HepG2 (cell line): ENCODE data around the gene CSMD2. TPM values are rescaled to one million over a fixed set of nuclear protein-coding genes. Genes with fewer than 3 reads are reported as not detected.

Experiments
- ATAC-seq: fragments of 200-7000 bp; cut with Tn5 transposase; 3 replicates; pipeline ENCODE4 v1.9.1; 2020; ENCODE audit warnings: mild to moderate bottlenecking, moderate library complexity
- BruUV-seq: library from RNA; stranded (reverse); fragments of 400-500 nt; replicated peaks from 2 replicates; lab custom pipeline; 2021; lab: Mats Ljungman, UMichigan
- CTCF ChIA-PET: fragments of 300-600 bp; formaldehyde crosslinking; extraction: SDS; loops from one replicate; lab custom pipeline; 2021; ENCODE audit warnings: low total read pairs, inconsistent platforms, low intra/inter-chr PET ratio; lab: Yijun Ruan, JAX
- POLR2A ChIA-PET: fragments of 350-600 bp; sonication (Branson Sonifier 250); formaldehyde crosslinking; loops from one replicate; lab custom pipeline; 2020; ENCODE audit warnings: antibody characterized with exemption, inconsistent platforms; lab: Yijun Ruan, JAX
- DNase-seq: peaks from one replicate; pipeline ENCODE4 v3.0.0-alpha.2; 2015; ENCODE audit warnings: low spot score
- FAIRE-seq: peaks from 3 replicates; lab custom pipeline; 2011; peaks lifted over from hg19 to GRCh38; lab: Jason Lieb, UNC
- H2AFZ ChIP-seq: one replicate; pipeline ENCODE4 v1.6.1; 2011; ENCODE audit warnings: low read length, inconsistent platforms
- H3K27ac ChIP-seq: fragments of 300-600 bp; 3 replicates; pipeline ENCODE4 v1.8.0; 2011; ENCODE audit warnings: mixed run types, mild to moderate bottlenecking, mixed read lengths, low read length, inconsistent platforms; ENCODE audit not compliant: insufficient read depth; ENCODE audit errors: extremely low read length
- H3K27me3 ChIP-seq, 2 experiments: fragments of 200-600 bp in 1 of 2; 2 replicates in 1 of 2; 3 replicates in 1 of 2; pipeline versions ENCODE4 v1.6.0 to v1.8.0; 2011; ENCODE audit warnings: low read length in 2 of 2, mild to moderate bottlenecking in 2 of 2, moderate library complexity in 2 of 2, inconsistent platforms in 1 of 2; ENCODE audit not compliant: insufficient read depth in 2 of 2, control insufficient read depth in 1 of 2
- H3K36me3 ChIP-seq, 2 experiments: fragments of 200-600 bp in 1 of 2; replicated peaks in 1 of 2; 2 replicates in 1 of 2; 3 replicates in 1 of 2; pipeline versions ENCODE4 v1.5.1 to v1.8.0; 2011; ENCODE audit warnings: low read length in 2 of 2, inconsistent platforms in 1 of 2; ENCODE audit not compliant: insufficient read depth in 2 of 2, control insufficient read depth in 1 of 2
- H3K4me1 ChIP-seq: 2 replicates; pipeline ENCODE4 v1.5.1; 2012; ENCODE audit warnings: low read length, inconsistent platforms; ENCODE audit not compliant: insufficient read depth
- H3K4me2 ChIP-seq: 2 replicates; pipeline ENCODE4 v1.6.0; 2011; ENCODE audit warnings: low read depth, low read length, inconsistent platforms
- H3K4me3 ChIP-seq, 3 experiments: fragments of 200-600 bp in 1 of 3; sonication (generic), shearing (Covaris generic) in 1 of 3; replicated peaks in 1 of 3; 2 replicates each; pipeline ENCODE4 v1.5.1; 2011 to 2016; ENCODE audit warnings: low read length in 3 of 3, inconsistent platforms in 2 of 3, low read depth in 2 of 3, mild to moderate bottlenecking in 2 of 3, control low read depth in 1 of 3, mixed read lengths in 1 of 3; ENCODE audit not compliant: insufficient read depth in 1 of 3
- H3K79me2 ChIP-seq: one replicate; pipeline ENCODE4 v1.6.1; 2011; ENCODE audit warnings: low read length, inconsistent platforms; ENCODE audit not compliant: insufficient read depth
- H3K9ac ChIP-seq: 2 replicates; pipeline ENCODE4 v1.6.0; 2011; ENCODE audit warnings: mild to moderate bottlenecking, low read depth, low read length, inconsistent platforms; ENCODE audit not compliant: insufficient read depth
- H3K9me3 ChIP-seq: 2 replicates; pipeline ENCODE4 v1.5.1; 2012; ENCODE audit warnings: mild to moderate bottlenecking, low read length
- H4K20me1 ChIP-seq: 2 replicates; pipeline ENCODE4 v1.6.0; 2011; ENCODE audit warnings: inconsistent platforms, mild to moderate bottlenecking, low read length, moderate library complexity; ENCODE audit not compliant: insufficient read depth
- ARNTL ChIP-seq: sonication (generic); formaldehyde crosslinking; IDR thresholded peaks from 2 replicates; pipeline ENCODE4 v1.4.0; 2020; ENCODE audit warnings: mild to moderate bottlenecking, missing genetic modification reagents
- ATF3 ChIP-seq: sonication (generic); formaldehyde crosslinking; IDR thresholded peaks from 2 replicates; pipeline ENCODE4 v1.4.0; 2020; ENCODE audit warnings: missing genetic modification reagents
- EHMT2 ChIP-seq: fragments of 200-600 bp; sonication (generic); IDR thresholded peaks from 2 replicates; pipeline ENCODE4 v1.7.0; 2017; ENCODE audit warnings: antibody characterized with exemption, low read depth, low read length, borderline replicate concordance
- FOSL1 ChIP-seq: sonication (generic); formaldehyde crosslinking; IDR thresholded peaks from 2 replicates; pipeline ENCODE4 v1.9.0; 2021; ENCODE audit warnings: missing genetic modification reagents, borderline replicate concordance
- KAT7 ChIP-seq: IDR thresholded peaks from 2 replicates; pipeline ENCODE4 v1.6.1; 2018; ENCODE audit warnings: borderline replicate concordance, missing compliant biosample characterization
- NFKBIZ ChIP-seq: IDR thresholded peaks from 2 replicates; pipeline ENCODE4 v1.6.1; 2018; ENCODE audit warnings: missing genetic modification reagents, missing compliant biosample characterization
- NFYC ChIP-seq: IDR thresholded peaks from 2 replicates; pipeline ENCODE4 v1.6.1; 2016; ENCODE audit warnings: missing genetic modification reagents, missing compliant biosample characterization
- NKX3-1 ChIP-seq: sonication (generic); formaldehyde crosslinking; IDR thresholded peaks from 2 replicates; pipeline ENCODE4 v1.5.0; 2020; ENCODE audit warnings: missing genetic modification reagents
- SNRNP70 ChIP-seq: fragments of 200-400 bp; formaldehyde crosslinking; IDR thresholded peaks from 2 replicates; pipeline ENCODE4 v1.6.1; 2017; ENCODE audit warnings: mild to moderate bottlenecking, low read depth, low read length, moderate library complexity
- ZFP91 ChIP-seq: sonication (generic); formaldehyde crosslinking; IDR thresholded peaks from 2 replicates; pipeline ENCODE4 v1.9.0; 2022; ENCODE audit warnings: missing genetic modification reagents, mild to moderate bottlenecking, borderline replicate concordance
- ZMYM4 ChIP-seq: sonication (generic); formaldehyde crosslinking; IDR thresholded peaks from 2 replicates; pipeline ENCODE4 v1.8.1; 2023; ENCODE audit warnings: mild to moderate bottlenecking, missing genetic modification reagents
- ZNF501 ChIP-seq: sonication (generic); formaldehyde crosslinking; IDR thresholded peaks from 2 replicates; pipeline ENCODE4 v1.5.1; 2020; ENCODE audit warnings: mild to moderate bottlenecking, moderate library complexity, missing genetic modification reagents
- ZNF564 ChIP-seq: sonication (generic); formaldehyde crosslinking; IDR thresholded peaks from 2 replicates; pipeline ENCODE4 v1.8.1; 2023; ENCODE audit warnings: mild to moderate bottlenecking, missing genetic modification reagents
- WGBS: methylation state at CpG from one replicate; pipeline ENCODE4 v1.1.6; 2017; ENCODE audit warnings: low lambda C conversion rate; 5-methylcytosine and 5-hydroxymethylcytosine counted together
- in situ Hi-C: cut with HindIII; loops from 2 replicates; pipeline ENCODE4 v1.10.0; 2017; ENCODE audit warnings: low pct_unique_long_range_greater_than_20kb; ENCODE audit not compliant: extremely low pct_ligation_motif_present
- intact Hi-C: fragments of 100-400 bp; cut with micrococcal nuclease; formaldehyde crosslinking; loops from one replicate; pipeline ENCODE4 v1.10.0; 2022; ENCODE audit not compliant: unreplicated experiment
- polyA plus RNA-seq, 8 experiments: library from polyadenylated mRNA; depleted of rRNA in 3 of 8; stranded (reverse) in 7 of 8; unstranded in 1 of 8; fragments of >200 nt; fragmentation: Illumina TruSeq in 4 of 8; extraction: Trizol in 4 of 8; gene quantifications; 2 replicates each; pipeline versions ENCODE4 v1.2.1 to v1.2.3, GENCODE V29; 2011 to 2016; ENCODE audit warnings: low read depth in 4 of 8, missing spikeins in 1 of 8, mixed read lengths in 1 of 8; ENCODE audit not compliant: insufficient read depth in 1 of 8
- total RNA-seq, 5 experiments: library from RNA; depleted of rRNA; stranded (reverse); fragments of >200 nt; fragmentation: Illumina TruSeq; extraction: Trizol; gene quantifications; 2 replicates each; pipeline ENCODE4 v1.2.3, GENCODE V29; 2016; ENCODE audit warnings: low read depth in 1 of 5
- TF ChIP-seq, protein P1 (sequence below): sonication (generic); formaldehyde crosslinking; IDR thresholded peaks from 2 replicates; pipeline ENCODE4 v1.4.0; 2020; ENCODE audit warnings: missing genetic modification reagents, borderline replicate concordance

Gene CSMD2
- total and polyA plus RNA-seq, 2 of the 13 experiments (the other 11 are each of a cell fraction or from before 2014, with no cell fraction given) = not detected

GRCh38 chr1:33527934-33528333, 637.1 kb downstream of the CSMD2 start (continued):
- TF ChIP-seq KAT7 (CRISPR knock-in tag) (no peak), NKX3-1 (CRISPR knock-in tag) (no peak), NFYC (no peak)
- TF ChIP-seq, all 625 proteins: peak for 0

DNA sequence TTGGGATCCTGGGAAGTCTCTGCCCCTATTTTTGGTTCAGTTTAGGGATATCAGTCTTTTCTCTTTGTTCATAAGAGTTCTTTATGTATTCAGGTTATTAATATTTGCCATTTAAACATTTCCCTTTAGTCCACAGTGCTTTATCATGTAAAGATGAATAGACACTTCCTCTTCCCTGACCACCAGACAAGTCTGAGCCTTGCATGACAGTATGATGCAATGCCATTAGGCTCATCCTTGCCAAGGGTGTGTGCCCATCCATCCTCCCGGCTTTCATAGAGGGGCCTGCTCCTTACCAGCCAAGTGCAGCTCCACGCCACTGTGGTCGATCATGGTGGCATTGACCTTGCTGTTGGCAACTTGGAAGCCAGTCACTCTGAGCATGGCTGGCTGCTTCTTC, 640.4 kb downstream of the CSMD2 start:
- 0% methylated on average over 3 of the region's 3 CpGs for WGBS
- no peak overlapping the region for H2AFZ ChIP-seq
- H3K4me2 ChIP-seq = no peak overlapping the region
- POLR2A ChIA-PET = no interaction called here
- no peaks in the 10 kb centered on the region for H3K79me2 ChIP-seq
- H4K20me1 ChIP-seq = no peaks in the 10 kb centered on the region
- no peak overlapping the region for H3K9ac ChIP-seq
- no peaks in the 10 kb centered on the region for H3K36me3 ChIP-seq
- H3K4me1 ChIP-seq = no peaks in the 10 kb centered on the region
- FAIRE-seq = no peak
- no peak for DNase-seq
- no TSS peak for BruUV-seq
- in situ Hi-C loops (no loop called here), intact Hi-C loops (no loop called here)
- no peak overlapping the region for H3K4me3 ChIP-seq
- CTCF ChIA-PET = no interaction called here
- no peak overlapping the region for H3K27ac ChIP-seq
- no peak for ATAC-seq
- H3K27me3 ChIP-seq = peaks cover 1 to 15% of the 10 kb centered on the region in 2 experiments; a peak in 4 of 5 replicates
- H3K9me3 ChIP-seq = no peaks in the 10 kb centered on the region
- TF ChIP-seq, protein P1, sequence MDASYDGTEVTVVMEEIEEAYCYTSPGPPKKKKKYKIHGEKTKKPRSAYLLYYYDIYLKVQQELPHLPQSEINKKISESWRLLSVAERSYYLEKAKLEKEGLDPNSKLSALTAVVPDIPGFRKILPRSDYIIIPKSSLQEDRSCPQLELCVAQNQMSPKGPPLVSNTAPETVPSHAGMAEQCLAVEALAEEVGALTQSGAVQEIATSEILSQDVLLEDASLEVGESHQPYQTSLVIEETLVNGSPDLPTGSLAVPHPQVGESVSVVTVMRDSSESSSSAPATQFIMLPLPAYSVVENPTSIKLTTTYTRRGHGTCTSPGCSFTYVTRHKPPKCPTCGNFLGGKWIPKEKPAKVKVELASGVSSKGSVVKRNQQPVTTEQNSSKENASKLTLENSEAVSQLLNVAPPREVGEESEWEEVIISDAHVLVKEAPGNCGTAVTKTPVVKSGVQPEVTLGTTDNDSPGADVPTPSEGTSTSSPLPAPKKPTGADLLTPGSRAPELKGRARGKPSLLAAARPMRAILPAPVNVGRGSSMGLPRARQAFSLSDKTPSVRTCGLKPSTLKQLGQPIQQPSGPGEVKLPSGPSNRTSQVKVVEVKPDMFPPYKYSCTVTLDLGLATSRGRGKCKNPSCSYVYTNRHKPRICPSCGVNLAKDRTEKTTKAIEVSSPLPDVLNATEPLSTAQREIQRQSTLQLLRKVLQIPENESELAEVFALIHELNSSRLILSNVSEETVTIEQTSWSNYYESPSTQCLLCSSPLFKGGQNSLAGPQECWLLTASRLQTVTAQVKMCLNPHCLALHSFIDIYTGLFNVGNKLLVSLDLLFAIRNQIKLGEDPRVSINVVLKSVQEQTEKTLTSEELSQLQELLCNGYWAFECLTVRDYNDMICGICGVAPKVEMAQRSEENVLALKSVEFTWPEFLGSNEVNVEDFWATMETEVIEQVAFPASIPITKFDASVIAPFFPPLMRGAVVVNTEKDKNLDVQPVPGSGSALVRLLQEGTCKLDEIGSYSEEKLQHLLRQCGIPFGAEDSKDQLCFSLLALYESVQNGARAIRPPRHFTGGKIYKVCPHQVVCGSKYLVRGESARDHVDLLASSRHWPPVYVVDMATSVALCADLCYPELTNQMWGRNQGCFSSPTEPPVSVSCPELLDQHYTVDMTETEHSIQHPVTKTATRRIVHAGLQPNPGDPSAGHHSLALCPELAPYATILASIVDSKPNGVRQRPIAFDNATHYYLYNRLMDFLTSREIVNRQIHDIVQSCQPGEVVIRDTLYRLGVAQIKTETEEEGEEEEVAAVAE = no peak
- TF ChIP-seq FOSL1 = no peak
- TF ChIP-seq ATF3 (CRISPR knock-in tag) = no peak
- no peak for TF ChIP-seq ZFP91 (CRISPR knock-in tag)
- TF ChIP-seq ARNTL = no peak
- TF ChIP-seq EHMT2 = no peak
- TF ChIP-seq ZMYM4 (CRISPR knock-in tag) = no peak
- no peak for TF ChIP-seq ZNF564 (CRISPR knock-in tag)
- no peak for TF ChIP-seq NFKBIZ (CRISPR knock-in tag)
- TF ChIP-seq ZNF501 (CRISPR knock-in tag) = no peak
- no peak for TF ChIP-seq SNRNP70
- TF ChIP-seq, all 625 proteins: peak for 0
